GM18511 (cell line): Measurements from ENCODE around the gene OR6C74.

ENCODE experiments used
- ATAC-seq: cut with Tn5 transposase; IDR thresholded peaks from one replicate; pipeline ENCODE4 v1.9.1; 2021; ENCODE audit warnings: mild to moderate bottlenecking, moderate library complexity; ENCODE audit not compliant: unreplicated experiment

Gene OR6C74

DNA sequence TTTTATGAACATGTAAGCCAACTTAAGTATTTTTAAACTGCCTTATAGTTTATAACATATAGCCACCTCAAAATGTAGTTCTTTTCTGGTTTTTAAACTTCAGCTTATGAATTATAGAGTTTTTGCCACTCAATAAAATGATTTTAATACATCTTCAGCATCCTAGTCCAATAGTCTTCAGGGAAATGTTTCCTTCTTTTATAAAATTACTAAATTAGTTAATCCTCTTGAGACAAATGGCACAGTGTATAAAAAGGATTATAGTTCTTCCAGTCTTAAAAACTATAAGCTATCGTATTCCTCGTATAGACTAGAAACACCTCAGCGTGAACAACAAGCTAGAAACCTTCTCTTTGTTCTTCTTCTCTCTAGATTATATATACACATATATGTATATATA, at the start of gene OR6C74:
TSS of gene OR6C74 (plus strand) at position 301 of the 400 bp plus-strand sequence. CDS start 2,679 bp downstream, outside the sequence.
- ATAC-seq: no peak

DNA sequence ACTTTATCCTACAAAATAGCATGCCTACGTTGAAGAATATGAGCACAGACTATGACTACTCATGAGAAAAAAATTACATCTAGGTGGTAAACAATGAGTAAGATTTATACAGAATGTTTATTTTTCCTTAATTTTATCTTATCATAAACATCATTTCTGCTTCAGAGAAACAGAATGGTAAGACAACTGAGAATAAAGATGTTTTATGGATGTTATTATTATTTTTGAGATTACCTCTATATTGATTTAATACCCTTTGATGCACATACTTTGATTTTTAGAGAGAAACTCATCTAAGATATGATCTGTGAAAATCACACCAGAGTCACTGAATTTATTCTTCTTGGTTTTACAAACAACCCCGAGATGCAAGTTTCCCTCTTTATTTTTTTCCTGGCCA, 23.7 kb upstream of the OR6C74 start, which contains the start of gene OR10A7:
TSS of gene OR10A7 (plus strand) at position 301 of the 400 bp plus-strand sequence. CDS start at position 301, 0 bp downstream.
- no peak for ATAC-seq

DNA sequence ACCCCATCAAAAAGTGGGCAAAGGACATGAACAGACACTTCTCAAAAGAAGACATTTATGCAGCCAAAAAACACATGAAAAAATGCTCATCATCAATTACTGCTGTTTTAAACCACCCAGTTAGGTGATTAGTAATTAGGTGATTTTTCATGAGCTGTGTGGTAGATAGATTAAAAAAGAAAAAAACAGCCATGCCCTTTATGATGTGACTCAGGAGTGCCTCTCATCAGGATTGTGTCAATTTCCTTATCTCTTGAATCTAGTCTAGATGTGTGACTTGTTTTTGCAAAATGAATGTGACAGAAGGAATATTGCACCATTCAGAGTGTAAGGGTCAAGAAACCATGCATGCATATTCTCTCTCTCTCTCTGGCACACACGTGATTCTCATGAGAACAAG, 17.9 kb upstream of the OR6C74 start:
- ATAC-seq: no peak

DNA sequence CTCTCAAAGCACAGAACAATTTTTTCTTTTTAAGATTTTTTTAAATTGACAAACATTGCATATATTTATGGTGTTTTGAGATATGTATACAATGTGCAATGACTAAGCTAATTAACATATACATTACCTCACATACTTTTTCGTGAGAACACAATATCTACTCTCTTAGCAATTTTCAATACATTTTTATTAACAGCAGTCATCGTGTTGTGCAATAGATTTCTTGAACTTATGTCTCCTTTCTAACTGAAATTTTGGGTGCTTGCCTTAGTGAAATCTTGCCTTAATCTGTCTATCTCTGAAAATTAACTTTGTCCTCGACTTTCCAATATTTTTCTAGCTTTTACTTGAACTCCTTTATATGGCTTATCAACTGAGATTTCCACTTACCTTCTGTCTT, 16.8 kb upstream of the OR6C74 start:
- ATAC-seq: no peak

DNA sequence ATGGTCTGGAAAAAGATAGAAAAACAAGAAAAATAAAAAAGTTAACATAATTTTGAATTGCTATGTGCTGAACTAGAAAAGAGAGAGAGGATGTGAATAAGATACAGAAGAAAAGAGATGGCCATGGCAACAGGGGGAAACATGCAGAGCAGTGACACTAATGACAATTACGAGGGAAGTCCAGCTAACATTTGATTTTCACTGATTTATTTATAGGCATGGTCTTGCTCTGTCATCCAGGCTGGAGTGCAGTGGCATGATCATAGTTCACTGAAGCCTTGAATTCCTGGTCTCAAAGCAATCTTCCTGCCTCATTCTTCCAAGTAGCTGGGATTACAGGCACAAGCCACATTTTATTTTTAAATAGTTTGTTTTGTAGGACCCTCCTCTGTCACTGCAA, 1.8 kb downstream of the OR6C74 start:
- no peak for ATAC-seq

DNA sequence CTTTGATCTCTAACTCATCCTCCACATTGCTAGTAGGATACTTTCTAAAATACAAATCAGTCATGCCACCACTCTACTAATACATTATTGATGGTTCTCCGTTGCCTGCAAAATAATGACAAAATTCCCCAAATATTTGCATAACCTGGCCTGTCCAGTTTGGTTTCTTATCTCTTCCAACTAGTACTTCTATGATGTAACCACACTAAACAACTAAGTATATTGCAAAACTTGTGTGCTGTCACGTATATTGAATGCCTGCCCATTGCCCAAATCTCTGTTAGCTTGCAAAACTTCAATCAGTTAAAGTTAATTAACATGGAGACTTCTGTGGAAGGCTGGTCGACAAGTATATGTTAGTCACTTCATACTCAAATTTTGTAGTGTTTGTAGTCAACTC, 6.5 kb downstream of the OR6C74 start:
- ATAC-seq: no peak

DNA sequence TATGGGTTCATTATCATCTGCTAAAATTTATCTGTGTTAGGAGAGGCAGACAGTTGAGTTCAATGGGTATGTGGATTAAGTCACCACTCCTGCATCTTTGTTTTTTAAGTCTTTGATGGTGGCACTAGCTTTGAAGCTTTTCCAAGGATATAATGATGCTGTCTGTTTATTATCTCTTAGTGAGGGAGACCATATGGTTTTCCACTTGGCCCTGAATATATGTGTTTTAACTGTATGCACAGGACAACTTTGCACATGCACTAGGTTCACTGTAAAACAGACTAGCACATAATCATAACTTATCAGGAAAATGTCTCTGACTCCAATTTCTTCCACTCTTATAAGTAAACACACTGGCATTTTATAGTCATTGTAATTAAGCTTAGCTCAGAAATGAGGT, 8.9 kb downstream of the OR6C74 start:
- no peak for ATAC-seq

DNA sequence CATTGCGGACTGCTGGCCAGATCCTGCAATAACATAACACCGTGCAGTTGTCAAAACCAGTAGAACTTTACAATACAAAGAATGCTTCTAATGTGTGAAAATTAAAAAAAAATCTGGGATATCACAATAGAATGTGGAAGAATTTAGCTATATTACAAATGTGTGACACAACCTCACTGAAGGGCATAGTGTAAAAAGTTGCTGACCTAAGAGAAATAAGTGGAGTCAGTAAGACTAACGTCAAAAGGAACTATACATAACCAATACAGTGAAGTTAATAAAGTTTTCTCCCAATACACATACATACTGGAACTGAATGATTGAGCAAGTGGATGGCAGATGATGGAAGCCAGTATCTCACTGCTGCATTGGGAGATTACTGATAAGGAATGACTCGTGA, 12.4 kb downstream of the OR6C74 start:
- no peak for ATAC-seq

DNA sequence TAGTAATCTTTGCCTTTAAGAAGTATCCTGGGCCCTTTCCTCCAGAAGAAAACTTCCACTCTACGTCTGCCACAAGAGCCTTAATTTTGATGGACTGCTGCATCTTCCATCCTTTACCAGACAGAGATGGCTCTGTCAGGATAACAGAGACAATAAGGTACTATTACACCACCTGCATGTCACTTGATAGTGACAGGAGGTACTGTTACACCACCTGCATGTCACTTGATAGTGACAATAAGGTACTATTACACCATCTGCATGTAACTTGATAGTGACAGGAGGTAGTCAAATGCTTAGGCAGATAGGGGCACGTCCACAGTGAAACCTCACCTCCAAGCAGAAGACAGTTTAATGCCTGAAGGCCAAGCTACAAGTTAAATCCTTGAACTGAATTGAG, 13.9 kb downstream of the OR6C74 start:
- ATAC-seq: no peak

DNA sequence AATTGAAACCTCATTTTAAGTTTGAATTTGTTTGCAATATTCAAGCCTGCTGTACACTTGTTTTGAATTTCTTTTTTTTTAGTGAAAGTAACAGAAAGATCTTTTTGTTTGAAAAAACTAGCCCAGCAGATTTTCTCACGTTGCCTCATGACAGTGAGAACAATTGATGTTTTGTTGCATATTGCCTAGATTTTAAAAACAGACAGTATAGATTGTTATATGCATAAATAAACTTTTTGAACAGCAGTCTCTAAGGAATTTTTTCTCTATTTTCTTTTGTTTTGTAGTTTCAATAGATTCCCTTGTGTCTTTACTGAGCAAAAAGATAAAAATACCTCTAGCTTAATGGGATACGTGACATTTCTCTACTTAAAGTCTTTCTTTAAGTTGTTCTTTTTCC, 36.6 kb downstream of the OR6C74 start:
- ATAC-seq: no peak

DNA sequence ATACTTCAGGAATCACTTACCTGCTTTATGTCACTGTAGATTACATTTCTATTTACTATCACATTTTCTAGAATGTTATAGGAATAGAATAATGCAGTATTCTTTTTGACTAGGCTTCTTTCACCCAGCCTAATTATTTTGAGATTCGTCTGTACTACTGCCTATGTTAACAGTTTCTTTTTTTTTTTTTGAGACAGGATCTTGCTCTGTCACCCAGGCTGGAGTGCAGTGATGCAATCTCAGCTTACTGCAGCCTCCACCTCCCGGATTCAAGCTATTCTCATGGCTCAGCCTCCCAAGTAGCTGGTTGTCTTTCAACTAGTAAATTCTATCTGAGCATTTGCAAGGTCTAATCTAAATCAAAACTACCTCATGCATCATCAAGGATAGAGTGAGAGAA, 45.6 kb downstream of the OR6C74 start:
- ATAC-seq: no peak
